Parathyroid adenoma (tissue), 2 donors: ENCODE data around the gene SHANK1.

Experiments used
- H2AFZ ChIP-seq: fragments of 300-600 bp; sonication (generic); one replicate; pipeline ENCODE4 v1.7.0; 2017; ENCODE audit warnings: antibody characterized with exemption, mild to moderate bottlenecking
- H3K27ac ChIP-seq: fragments of 300-600 bp; sonication (generic); one replicate; pipeline ENCODE4 v1.7.0; 2017
- H3K27me3 ChIP-seq: fragments of 300-600 bp; sonication (generic); one replicate; pipeline ENCODE4 v1.7.0; 2017; ENCODE audit warnings: low read length; ENCODE audit not compliant: control insufficient read depth, insufficient read depth
- H3K36me3 ChIP-seq: fragments of 300-600 bp; sonication (generic); one replicate; pipeline ENCODE4 v1.7.0; 2017; ENCODE audit warnings: low read length; ENCODE audit not compliant: control insufficient read depth, insufficient read depth
- H3K4me1 ChIP-seq: fragments of 300-600 bp; sonication (generic); one replicate; pipeline ENCODE4 v1.7.0; 2017; ENCODE audit warnings: control low read depth
- H3K4me2 ChIP-seq: fragments of 300-600 bp; sonication (generic); one replicate; pipeline ENCODE4 v1.7.0; 2017; ENCODE audit warnings: low read length
- H3K4me3 ChIP-seq: fragments of 300-600 bp; sonication (generic); one replicate; pipeline ENCODE4 v1.7.0; 2017; ENCODE audit warnings: low read depth, low read length
- H3K79me2 ChIP-seq: fragments of 300-600 bp; sonication (generic); one replicate; pipeline ENCODE4 v1.7.0; 2017; ENCODE audit warnings: control low read depth
- H3K9ac ChIP-seq: fragments of 300-600 bp; sonication (generic); one replicate; pipeline ENCODE4 v1.7.0; 2017; ENCODE audit warnings: mild to moderate bottlenecking
- H3K9me3 ChIP-seq: fragments of 300-600 bp; sonication (generic); one replicate; pipeline ENCODE4 v1.7.0; 2017; ENCODE audit warnings: low read length; ENCODE audit not compliant: control insufficient read depth
- CTCF ChIP-seq: fragments of 300-600 bp; sonication (generic); IDR thresholded peaks from one replicate; pipeline ENCODE4 v1.7.0; 2017; ENCODE audit warnings: antibody characterized with exemption, mild to moderate bottlenecking
- donor health status: primary hyperparathyroidism.

The SHANK1 gene

GRCh38 chr19:50662651-50663481 is 56.7 kb downstream of the SHANK1 start:
- no peak overlapping the region for H3K4me2 ChIP-seq
- peaks cover 3% of the 10 kb centered on the region for H3K27me3 ChIP-seq
- no peak overlapping the region for H3K27ac ChIP-seq
- no peaks in the 10 kb centered on the region for H3K4me1 ChIP-seq
- H3K9ac ChIP-seq, result no peak overlapping the region
- H3K4me3 ChIP-seq, result no peak overlapping the region
- H3K79me2 ChIP-seq, result no peaks in the 10 kb centered on the region
- no peaks in the 10 kb centered on the region for H3K9me3 ChIP-seq
- TF ChIP-seq CTCF, result no peak
- no peak overlapping the region for H2AFZ ChIP-seq
- H3K36me3 ChIP-seq, result no peaks in the 10 kb centered on the region

- Histone ChIP-seq H3K9me3 (no peaks in the 10 kb centered on the region), H3K27me3 (no peaks in the 10 kb centered on the region), H3K79me2 (no peaks in the 10 kb centered on the region), H2AFZ (no peak overlapping the region), H3K9ac (no peak overlapping the region), H3K36me3 (no peaks in the 10 kb centered on the region), H3K27ac (no peak overlapping the region), H3K4me3 (no peak overlapping the region), H3K4me1 (no peaks in the 10 kb centered on the region), H3K4me2 (no peak overlapping the region)
- no peak for TF ChIP-seq CTCF
Measured at GRCh38 chr19:50661766-50662650, 57.6 kb downstream of the SHANK1 start.

- Histone ChIP-seq H2AFZ (no peak overlapping the region), H3K79me2 (no peaks in the 10 kb centered on the region), H3K4me1 (no peaks in the 10 kb centered on the region), H3K36me3 (no peaks in the 10 kb centered on the region), H3K4me3 (no peak overlapping the region), H3K4me2 (no peak overlapping the region), H3K9ac (no peak overlapping the region), H3K27ac (no peak overlapping the region), H3K27me3 (no peaks in the 10 kb centered on the region), H3K9me3 (no peaks in the 10 kb centered on the region)
- TF ChIP-seq CTCF, result no peak
Measured at GRCh38 chr19:50661023-50661422, 58.6 kb downstream of the SHANK1 start.

GRCh38 chr19:50660088-50660366 is 59.6 kb downstream of the SHANK1 start:
- Histone ChIP-seq H2AFZ (no peak overlapping the region), H3K27ac (no peak overlapping the region), H3K9me3 (no peaks in the 10 kb centered on the region), H3K36me3 (no peaks in the 10 kb centered on the region), H3K4me3 (no peak overlapping the region), H3K9ac (no peak overlapping the region), H3K79me2 (no peaks in the 10 kb centered on the region), H3K4me1 (no peaks in the 10 kb centered on the region), H3K4me2 (no peak overlapping the region), H3K27me3 (no peaks in the 10 kb centered on the region)
- TF ChIP-seq CTCF, result no peak
